Activated CD4-positive, alpha-beta T cell treated with anti-CD3 and anti-CD28 coated beads, Interleukin-10, Interleukin-2, amounts not matched to agents 100 ng/mL and 50 ng/mL, durations not matched to agents 16 hours and 8 hours (primary cell): ENCODE data around the gene PNLIPRP1.

Source experiments
- DNase-seq: peaks from one replicate; pipeline ENCODE4 v3.0.0-alpha.2; 2020

PNLIPRP1 gene

DNA sequence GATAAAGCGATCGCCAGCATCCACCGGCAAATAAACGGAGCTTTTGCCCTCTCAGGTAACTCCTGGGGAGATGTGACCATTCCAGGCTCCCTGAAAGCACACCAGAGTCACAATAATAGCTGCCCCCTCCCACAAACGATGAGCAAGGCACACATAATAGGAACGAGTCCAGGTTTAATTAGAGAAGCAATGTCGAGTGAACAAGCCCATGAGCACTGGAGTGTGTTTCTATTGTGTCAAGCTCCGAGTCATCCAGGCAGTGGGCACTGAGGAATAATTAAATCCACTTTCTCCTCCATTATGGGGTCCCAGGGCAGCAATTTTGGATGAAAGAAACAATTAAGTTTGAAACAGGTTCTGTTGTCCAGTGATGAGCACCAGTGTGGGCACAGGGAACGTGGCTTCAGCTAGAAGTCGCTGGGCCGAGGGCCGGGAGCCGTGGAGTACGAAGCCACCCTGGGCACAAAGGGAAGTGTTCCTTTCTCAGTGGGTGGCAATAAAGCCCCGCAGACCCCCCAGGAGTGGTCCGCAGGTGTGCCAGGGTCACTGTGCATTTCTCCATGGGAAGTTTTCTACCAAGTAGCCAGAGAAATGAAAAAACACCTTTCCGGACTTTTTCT is 41.9 kb downstream of the PNLIPRP1 start:
- no peak for DNase-seq

DNA sequence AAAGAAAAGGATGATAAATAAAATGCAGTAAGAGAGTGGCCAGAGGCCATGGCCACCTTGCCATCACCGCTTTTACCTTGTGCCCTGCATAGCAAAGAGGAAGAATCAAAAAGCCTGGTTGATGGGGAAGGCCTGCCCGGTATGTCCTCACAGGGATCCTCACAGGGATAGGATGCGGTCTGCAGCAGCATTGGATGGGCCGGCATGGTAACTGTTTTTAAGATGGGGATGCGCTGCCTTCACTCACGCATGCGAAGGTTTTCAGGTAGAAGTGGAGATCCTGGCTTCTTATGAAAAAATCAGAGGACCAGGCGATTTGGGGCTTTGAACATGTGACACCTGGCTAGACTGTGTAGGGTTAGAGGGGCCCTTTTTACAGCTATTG is 42.4 kb downstream of the PNLIPRP1 start:
- no peak for DNase-seq

DNA sequence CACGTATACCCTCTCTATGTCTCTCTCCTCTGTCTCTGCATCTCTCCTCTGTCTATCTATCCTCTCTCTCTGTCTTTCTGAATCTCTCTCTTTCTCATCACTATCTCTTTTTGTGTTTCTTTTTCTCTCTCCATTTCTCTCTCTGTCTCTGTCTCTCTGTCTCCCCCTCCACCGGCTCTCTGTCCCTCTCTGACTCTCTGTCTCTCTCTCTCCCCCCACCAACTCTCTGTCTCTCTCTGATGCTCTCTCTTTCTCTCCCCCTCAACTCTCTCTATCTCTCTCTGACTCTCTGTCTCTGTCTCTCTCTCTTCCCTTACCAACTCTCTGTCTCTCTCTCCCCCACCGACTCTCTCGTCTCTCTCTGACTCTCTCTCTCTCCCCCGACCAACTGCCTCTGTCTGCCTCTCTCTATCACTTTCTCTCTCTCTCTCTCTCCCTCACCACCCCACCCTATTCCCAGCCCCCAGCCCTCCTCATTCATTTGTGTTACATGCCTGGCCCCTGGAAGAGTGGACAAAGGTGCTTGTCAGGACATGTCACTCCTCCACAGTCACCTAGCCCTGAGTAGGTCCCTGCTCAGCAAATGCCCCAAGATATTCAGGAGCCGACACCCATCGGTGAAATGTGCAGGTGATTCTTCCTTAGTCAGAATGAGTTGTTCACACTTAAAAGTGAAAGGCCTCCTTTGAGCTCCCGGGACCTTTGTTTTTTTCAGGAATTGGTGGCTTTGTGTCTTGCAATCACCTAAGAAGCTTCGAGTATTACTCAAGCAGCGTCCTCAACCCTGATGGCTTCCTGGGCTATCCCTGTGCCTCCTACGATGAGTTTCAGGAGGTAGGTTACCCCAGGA is 43.6 kb downstream of the PNLIPRP1 start:
- no peak for DNase-seq

DNA sequence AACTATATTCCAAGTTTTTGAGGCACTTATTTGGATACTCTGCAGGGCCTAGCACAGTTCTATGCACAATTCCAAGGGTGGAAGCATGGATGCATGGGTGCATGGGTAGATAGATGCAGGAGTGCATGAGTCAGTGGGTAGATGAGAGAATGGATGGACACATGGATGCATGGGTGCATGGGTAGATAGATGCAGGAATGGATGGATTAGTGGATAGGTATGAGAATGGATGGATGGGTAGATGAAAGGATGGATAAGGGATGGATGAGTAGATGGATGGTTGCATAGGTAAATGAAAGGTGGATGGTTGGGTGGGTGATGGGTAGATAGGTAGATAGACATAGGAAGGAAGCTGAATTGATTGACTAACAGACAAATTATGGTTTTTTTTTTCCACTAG is 45.6 kb downstream of the PNLIPRP1 start:
- no peak for DNase-seq

DNA sequence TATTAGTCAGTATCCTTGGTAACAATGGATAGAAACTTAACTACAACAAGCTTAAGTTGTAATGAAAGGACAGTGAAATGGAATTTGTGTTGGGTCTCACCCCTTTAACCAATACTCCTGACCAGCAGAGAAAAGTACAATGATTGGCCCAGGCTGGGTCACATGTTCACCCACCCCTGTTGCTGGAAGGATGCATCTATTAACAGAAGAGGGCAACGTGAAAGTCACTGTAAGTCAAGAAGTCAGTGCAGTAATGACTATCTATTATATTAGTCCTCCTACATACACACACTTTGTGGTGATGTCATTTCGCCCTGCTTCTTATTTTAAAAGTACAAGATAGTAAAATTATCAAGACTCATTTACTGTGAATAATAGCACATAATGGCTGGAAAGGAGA is 46.2 kb downstream of the PNLIPRP1 start:
- DNase-seq, result no peak

DNA sequence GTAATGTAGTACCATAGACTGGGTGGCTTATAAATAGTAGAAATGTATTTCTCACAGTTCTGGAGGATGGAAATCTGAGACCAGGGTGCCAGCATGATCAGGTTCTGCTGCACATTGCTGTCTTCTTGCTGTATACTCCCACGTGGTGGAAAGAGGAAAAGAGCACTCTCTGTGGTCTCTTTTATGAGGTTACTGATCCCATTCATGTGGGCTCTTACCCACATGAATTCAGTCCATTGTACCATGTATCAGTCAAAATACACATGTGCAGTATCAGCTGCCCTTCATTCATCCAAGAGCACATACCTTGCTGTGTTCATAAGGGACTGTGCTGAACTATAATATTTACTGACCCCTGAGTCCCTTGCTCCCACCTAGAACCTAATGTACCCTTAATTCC is 47.1 kb downstream of the PNLIPRP1 start:
- DNase-seq, result peak; percentile 3

DNA sequence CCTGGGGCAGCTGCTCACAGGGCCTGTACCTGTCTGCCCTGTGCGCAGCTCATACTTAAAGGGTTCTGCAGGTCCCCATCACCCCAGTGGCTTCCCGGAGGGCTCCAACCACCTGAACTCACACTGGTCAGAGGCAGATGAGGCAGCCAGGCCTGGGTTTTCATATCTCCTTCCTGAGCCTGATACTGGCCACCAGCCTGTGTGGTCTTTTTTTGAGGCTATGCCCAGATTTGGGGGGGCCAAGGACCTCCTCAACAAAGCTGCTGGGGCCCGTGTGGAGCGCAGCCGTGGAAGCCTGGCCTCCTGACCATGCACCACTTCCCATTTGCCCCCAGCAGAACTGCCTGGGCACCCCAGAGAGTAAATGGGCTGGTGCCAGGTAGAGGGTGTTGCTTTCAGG is 55.7 kb downstream of the PNLIPRP1 start:
- DNase-seq, result no peak

DNA sequence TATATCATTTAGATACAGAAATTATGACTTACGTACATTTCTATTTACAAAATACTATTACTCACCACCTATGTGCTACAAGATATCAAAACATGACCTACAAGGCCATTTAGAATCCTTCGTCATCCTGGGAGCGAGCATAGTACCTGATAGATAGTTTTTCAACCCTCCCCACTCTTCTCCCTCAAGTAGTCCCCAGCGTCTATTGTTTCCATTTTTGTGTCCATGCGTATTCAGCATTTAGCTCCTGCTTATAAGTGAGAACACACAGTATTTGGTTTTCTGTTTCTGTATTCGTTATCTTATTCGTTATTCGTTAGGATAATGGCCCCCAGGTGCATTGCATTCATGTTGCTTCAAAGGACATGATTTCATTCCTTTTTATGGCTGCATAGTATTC is 58.1 kb downstream of the PNLIPRP1 start:
- no peak for DNase-seq

DNA sequence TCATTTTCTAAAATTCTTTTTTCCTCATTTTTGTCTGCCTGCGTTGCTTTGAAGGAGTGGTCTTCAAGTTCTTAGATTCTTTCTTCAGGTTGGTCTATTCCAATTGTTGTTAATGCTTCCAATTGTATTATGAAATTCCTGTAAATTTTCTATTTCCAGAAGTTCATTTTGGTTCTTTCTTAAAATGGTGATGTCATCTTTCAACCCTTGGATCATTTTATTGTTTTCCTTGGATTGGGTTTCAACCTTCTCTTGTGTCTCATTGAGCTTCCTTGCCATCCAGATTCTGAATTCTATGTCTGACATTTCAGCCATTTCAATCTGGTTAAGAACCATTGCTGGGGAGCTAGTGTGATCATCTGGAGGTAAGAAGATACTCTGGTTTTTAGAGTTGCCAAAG is 63.1 kb downstream of the PNLIPRP1 start:
- DNase-seq, result no peak

DNA sequence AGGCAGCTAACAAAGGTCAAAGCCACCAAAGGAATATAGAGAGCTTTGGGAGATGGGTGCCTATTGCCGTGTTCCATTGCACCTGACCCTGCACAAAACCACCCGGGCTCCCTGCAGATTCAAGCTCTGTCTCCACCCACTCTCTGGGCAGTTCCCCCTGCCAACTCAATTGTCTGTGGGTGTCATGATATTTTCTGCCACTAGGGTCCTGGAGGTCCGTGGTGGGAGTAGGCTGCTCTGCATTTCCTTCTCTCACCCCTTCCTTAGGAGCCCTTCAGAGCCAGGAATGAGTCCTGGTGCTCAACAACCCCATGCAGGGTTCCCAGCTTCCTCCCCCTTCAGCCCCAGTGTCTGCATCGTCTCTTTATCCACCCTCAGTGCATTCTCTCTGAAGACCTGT is 64.1 kb downstream of the PNLIPRP1 start:
- DNase-seq, result no peak

DNA sequence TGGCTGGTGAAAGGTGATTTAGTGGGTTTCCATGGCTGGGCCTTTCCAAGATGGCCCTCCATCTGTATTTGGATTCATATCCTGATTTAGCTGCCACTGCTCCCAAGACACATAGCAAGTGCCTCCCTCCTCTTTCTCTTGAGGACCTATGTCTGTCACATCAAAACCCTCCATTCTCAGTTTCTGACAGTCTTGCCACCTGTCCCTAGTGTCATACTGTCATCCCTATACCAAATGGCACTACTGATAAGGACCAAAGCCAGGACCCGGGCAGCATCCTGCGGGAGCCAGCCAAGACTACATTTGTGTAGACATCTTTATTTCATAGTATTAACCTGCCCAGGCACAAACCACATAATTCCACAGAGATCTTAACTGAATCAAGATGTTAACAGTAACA is 64.8 kb downstream of the PNLIPRP1 start:
- DNase-seq, result no peak

DNA sequence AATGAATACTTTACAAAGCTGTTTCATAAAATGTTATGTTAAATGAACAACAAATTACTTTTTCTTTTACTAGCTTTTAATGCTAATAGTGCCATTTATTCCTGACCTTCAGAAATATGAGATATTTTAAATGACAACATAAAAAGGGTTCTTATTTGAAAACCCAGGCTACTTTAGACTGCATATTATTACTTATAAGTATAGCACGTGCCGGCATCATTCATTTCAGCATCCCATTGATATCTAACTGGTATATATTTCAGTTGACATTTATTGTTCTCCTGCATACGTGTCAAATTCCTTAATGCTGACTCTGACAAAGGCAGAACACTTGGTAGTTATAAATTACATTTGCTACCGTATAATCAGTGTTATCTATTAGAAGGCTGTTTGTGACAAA is 65.3 kb downstream of the PNLIPRP1 start:
- no peak for DNase-seq

DNA sequence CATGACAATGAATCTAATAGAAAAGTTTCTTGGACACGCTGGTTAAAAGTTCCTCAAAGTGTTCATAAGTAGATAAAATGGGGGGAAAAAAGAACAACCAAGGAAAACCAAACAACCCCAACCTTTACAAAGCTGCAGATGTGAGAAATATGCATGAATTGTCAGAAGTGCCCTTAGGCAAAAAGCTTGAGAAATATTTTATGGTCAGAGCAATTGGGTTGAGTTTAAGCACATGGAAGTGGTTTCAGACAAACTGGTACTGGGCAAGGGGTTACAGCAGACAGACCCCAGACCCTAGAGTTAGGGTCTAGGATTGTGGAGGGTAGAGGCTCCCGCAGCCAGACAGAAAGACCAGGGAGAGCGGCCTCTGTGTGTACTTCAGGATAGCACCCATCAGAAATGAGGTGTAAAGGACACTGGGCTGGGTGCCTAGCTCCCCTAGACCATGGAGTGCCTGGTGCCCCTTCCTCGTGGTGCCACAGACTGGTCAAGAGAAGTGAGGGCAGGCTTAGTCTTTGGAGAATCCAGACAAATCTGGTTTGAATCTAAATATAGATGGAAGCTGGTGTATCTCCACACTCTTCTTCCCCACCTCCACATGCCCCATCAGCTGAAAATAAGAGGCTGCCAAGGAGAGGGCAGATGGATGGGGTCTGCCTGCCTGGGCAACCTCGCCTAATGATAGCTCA is 67.2 kb downstream of the PNLIPRP1 start:
- no peak for DNase-seq
